ENCODE data around the gene UNC119B.

GRCh38 chr12:120705618-120706017 is 4.6 kb upstream of the UNC119B start:
- no peak for TF ChIP-seq CTCF (IDR thresholded peaks at IDR 0.05)
- TF ChIP-seq POLR2AphosphoS5 (IDR thresholded peaks at IDR 0.05) = no peak
- TF ChIP-seq POLR2A (IDR thresholded peaks at IDR 0.05) = no peak
- no peak for TF ChIP-seq EP300 (IDR thresholded peaks at IDR 0.05; ENCODE audit: low read depth)
